ENCODE results near the gene STX18. TPM values are rescaled to one million over a fixed set of nuclear protein-coding genes. Genes with fewer than 3 reads are reported as not detected.

The STX18 gene
- total and polyA plus RNA-seq, 8 donors, result 18.6 to 60.6 (median 51.9) TPM

- Histone ChIP-seq H3K36me3 (peaks cover 0 to 92% of the 10 kb centered on the region in 2 donors), H3K9me3 (no peaks in the 10 kb centered on the region), H3K27ac (no peak overlapping the region), H3K4me1 (no peaks in the 10 kb centered on the region), H3K4me3 (no peak overlapping the region), H3K27me3 (no peaks in the 10 kb centered on the region)
- intact Hi-C loops (cut with DNase I), result no loop called here
- DNase-seq (no peak), ATAC-seq (no peak)
- no peak for TF ChIP-seq CTCF (IDR thresholded peaks at IDR 0.05)
These were observed 120.5 kb downstream of the STX18 start for GRCh38 chr4:4421356-4421755.

GRCh38 chr4:4420421-4420820, 121.4 kb downstream of the STX18 start:
- Histone ChIP-seq H3K9me3 (no peaks in the 10 kb centered on the region), H3K4me3 (no peak overlapping the region), H3K36me3 (peaks cover 0 to 96% of the 10 kb centered on the region in 2 donors), H3K27me3 (no peaks in the 10 kb centered on the region), H3K27ac (no peak overlapping the region), H3K4me1 (no peaks in the 10 kb centered on the region)
- no peak for ATAC-seq
- no peak for DNase-seq
- intact Hi-C loops (cut with DNase I), result no loop called here
- no peak for TF ChIP-seq CTCF (IDR thresholded peaks at IDR 0.05)

GRCh38 chr4:4419896-4420295, 122.0 kb downstream of the STX18 start:
- H3K27me3 ChIP-seq, result no peaks in the 10 kb centered on the region
- intact Hi-C loops (cut with DNase I), result no loop called here
- ATAC-seq (no peak), DNase-seq (no peak)
- H3K27ac ChIP-seq, result no peak overlapping the region
- TF ChIP-seq CTCF (IDR thresholded peaks at IDR 0.05), result no peak
- no peaks in the 10 kb centered on the region for H3K9me3 ChIP-seq
- H3K36me3 ChIP-seq, result peaks cover 0 to 94% of the 10 kb centered on the region in 2 donors
- no peaks in the 10 kb centered on the region for H3K4me1 ChIP-seq
- H3K4me3 ChIP-seq, result no peak overlapping the region

GRCh38 chr4:4418676-4419390, 123.0 kb downstream of the STX18 start:
- H3K36me3 ChIP-seq, result peaks cover 0 to 84% of the 10 kb centered on the region in 2 donors

GRCh38 chr4:4417886-4418285, 124.0 kb downstream of the STX18 start:
- DNase-seq (no peak), ATAC-seq (no peak)
- Histone ChIP-seq H3K4me3 (no peak overlapping the region), H3K27me3 (no peaks in the 10 kb centered on the region), H3K9me3 (no peaks in the 10 kb centered on the region), H3K4me1 (no peaks in the 10 kb centered on the region), H3K27ac (no peak overlapping the region), H3K36me3 (peaks cover 0 to 74% of the 10 kb centered on the region in 2 donors)
- intact Hi-C loops (cut with DNase I), result no loop called here
- no peak for TF ChIP-seq CTCF (IDR thresholded peaks at IDR 0.05)

More at GRCh38 chr4:4418676-4419390, 123.0 kb downstream of the STX18 start:
- ATAC-seq (no peak), DNase-seq (no peak)
- no peak overlapping the region for H3K27ac ChIP-seq
- H3K27me3 ChIP-seq, result no peaks in the 10 kb centered on the region
- TF ChIP-seq CTCF (IDR thresholded peaks at IDR 0.05), result no peak
- no peaks in the 10 kb centered on the region for H3K9me3 ChIP-seq
- intact Hi-C loops (cut with DNase I), result no loop called here
- H3K4me3 ChIP-seq, result no peak overlapping the region
- H3K4me1 ChIP-seq, result no peaks in the 10 kb centered on the region
